Astrocyte of the spinal cord (primary cell): Measurements from ENCODE around the gene KCNK3.

Experiments
- DNase-seq: peaks from one replicate; pipeline ENCODE4 v3.0.0; 2011; ENCODE audit warnings: low read depth, low spot score
- H3K4me3 ChIP-seq: 2 replicates; pipeline ENCODE4 v1.5.1; 2011; ENCODE audit warnings: low read depth, mild to moderate bottlenecking, low read length, moderate library complexity
- in situ Hi-C: cut with HindIII; loops from 2 replicates; pipeline ENCODE4 v1.10.0; 2017; ENCODE audit warnings: low sequenced_read_pairs
- TF ChIP-seq, protein P1 (sequence below): IDR thresholded peaks from 2 replicates; pipeline ENCODE4 v1.5.1; 2012; ENCODE audit warnings: low read depth, mild to moderate bottlenecking, low read length, inconsistent platforms

KCNK3 gene

DNA sequence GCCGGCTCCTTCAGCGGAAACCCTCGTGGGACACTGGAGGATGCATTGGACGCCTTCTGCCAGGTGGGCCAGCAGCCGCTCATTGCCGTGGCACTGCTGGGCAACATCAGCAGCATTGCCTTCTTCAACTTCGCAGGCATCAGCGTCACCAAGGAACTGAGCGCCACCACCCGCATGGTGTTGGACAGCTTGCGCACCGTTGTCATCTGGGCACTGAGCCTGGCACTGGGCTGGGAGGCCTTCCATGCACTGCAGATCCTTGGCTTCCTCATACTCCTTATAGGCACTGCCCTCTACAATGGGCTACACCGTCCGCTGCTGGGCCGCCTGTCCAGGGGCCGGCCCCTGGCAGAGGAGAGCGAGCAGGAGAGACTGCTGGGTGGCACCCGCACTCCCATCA lies 85.6 kb downstream of the KCNK3 start:
- DNase-seq, result no peak
- no peak overlapping the region for H3K4me3 ChIP-seq
- TF ChIP-seq, protein P1, sequence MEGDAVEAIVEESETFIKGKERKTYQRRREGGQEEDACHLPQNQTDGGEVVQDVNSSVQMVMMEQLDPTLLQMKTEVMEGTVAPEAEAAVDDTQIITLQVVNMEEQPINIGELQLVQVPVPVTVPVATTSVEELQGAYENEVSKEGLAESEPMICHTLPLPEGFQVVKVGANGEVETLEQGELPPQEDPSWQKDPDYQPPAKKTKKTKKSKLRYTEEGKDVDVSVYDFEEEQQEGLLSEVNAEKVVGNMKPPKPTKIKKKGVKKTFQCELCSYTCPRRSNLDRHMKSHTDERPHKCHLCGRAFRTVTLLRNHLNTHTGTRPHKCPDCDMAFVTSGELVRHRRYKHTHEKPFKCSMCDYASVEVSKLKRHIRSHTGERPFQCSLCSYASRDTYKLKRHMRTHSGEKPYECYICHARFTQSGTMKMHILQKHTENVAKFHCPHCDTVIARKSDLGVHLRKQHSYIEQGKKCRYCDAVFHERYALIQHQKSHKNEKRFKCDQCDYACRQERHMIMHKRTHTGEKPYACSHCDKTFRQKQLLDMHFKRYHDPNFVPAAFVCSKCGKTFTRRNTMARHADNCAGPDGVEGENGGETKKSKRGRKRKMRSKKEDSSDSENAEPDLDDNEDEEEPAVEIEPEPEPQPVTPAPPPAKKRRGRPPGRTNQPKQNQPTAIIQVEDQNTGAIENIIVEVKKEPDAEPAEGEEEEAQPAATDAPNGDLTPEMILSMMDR, result no peak
- in situ Hi-C loops, result no loop called here

DNA sequence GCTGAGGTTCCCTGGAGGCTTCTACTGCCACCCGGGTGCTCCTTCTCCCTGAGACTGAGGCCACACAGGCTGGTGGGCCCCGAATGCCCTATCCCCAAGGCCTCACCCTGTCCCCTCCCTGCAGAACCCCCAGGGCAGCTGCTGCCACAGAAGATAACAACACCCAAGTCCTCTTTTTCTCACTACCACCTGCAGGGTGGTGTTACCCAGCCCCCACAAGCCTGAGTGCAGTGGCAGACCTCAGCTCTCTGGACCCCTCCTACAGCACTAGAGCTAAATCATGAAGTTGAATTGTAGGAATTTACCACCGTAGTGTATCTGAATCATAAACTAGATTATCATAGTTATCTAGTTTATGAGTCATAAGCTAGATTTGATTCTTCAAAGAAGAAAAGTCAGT lies 86.0 kb downstream of the KCNK3 start:
- TF ChIP-seq, protein P1, result no peak
- H3K4me3 ChIP-seq, result no peak overlapping the region
- no peak for DNase-seq
- in situ Hi-C loops, result no loop called here

DNA sequence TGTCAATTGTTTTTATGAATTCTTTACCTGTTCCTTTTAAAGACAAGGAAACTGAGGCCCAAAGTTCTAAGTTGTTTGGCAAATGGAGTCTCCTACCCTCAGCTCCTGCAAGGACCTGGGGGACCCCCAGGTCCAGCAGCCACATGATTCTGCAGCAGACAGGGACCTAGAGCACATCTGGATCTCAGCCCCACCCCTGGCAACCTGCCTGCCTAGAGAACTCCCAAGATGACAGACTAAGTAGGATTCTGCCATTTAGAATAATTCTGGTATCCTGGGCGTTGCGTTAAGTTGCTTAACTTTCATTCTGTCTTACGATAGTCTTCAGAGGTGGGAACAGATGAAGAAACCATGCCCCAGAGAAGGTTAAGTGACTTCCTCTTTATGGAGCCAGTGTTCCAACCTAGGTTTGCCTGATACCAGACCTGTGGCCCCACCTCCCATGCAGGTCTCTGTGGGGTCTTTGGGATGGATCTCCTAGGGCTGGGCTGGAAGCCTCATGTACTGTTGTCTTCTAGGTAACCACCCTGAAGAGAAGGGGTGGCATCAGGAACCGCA lies 87.8 kb downstream of the KCNK3 start:
- no peak for DNase-seq
- in situ Hi-C loops, result no loop called here
- TF ChIP-seq, protein P1, result no peak
- H3K4me3 ChIP-seq, result no peak overlapping the region
